RWPE1 (cell line): Measurements from ENCODE around the gene FETUB.

Experiments used
- CTCF ChIA-PET: fragments of 350-600 bp; sonication (Branson Sonifier 250); formaldehyde crosslinking; extraction: SDS; loops from one replicate; lab custom pipeline; 2021; lab: Yijun Ruan, JAX
- POLR2A ChIA-PET: fragments of 400-600 bp; formaldehyde crosslinking; extraction: SDS; loops from one replicate; lab custom pipeline; 2020; ENCODE audit warnings: antibody characterized with exemption; ENCODE audit not compliant: low non-redundant PET; lab: Yijun Ruan, JAX
- DNase-seq: peaks from one replicate; pipeline ENCODE4 v3.0.0; 2012; ENCODE audit warnings: low spot score
- H3K27ac ChIP-seq: fragments of 450-650 bp; 2 replicates; pipeline ENCODE4 v1.5.1; 2017
- TF ChIP-seq, protein P1 (sequence below): fragments of 450-650 bp; conservative IDR thresholded peaks from 2 replicates; pipeline ENCODE4 v1.5.1; 2017; ENCODE audit warnings: low read depth, mild to moderate bottlenecking

FETUB gene

GRCh38 chr3:186596568-186597287 lies 43.5 kb upstream of the FETUB start:
- H3K27ac ChIP-seq, result no peak overlapping the region
- DNase-seq, result no peak
- TF ChIP-seq, protein P1, sequence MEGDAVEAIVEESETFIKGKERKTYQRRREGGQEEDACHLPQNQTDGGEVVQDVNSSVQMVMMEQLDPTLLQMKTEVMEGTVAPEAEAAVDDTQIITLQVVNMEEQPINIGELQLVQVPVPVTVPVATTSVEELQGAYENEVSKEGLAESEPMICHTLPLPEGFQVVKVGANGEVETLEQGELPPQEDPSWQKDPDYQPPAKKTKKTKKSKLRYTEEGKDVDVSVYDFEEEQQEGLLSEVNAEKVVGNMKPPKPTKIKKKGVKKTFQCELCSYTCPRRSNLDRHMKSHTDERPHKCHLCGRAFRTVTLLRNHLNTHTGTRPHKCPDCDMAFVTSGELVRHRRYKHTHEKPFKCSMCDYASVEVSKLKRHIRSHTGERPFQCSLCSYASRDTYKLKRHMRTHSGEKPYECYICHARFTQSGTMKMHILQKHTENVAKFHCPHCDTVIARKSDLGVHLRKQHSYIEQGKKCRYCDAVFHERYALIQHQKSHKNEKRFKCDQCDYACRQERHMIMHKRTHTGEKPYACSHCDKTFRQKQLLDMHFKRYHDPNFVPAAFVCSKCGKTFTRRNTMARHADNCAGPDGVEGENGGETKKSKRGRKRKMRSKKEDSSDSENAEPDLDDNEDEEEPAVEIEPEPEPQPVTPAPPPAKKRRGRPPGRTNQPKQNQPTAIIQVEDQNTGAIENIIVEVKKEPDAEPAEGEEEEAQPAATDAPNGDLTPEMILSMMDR, result no peak
- CTCF ChIA-PET, result interaction anchor here (1.6 to 2.0 kb wide), 2 partner anchors 12 to 18 kb away, joined by 4 to 8 read pairs; no protein-coding TSS in a partner anchor
- POLR2A ChIA-PET, result no interaction called here

DNA sequence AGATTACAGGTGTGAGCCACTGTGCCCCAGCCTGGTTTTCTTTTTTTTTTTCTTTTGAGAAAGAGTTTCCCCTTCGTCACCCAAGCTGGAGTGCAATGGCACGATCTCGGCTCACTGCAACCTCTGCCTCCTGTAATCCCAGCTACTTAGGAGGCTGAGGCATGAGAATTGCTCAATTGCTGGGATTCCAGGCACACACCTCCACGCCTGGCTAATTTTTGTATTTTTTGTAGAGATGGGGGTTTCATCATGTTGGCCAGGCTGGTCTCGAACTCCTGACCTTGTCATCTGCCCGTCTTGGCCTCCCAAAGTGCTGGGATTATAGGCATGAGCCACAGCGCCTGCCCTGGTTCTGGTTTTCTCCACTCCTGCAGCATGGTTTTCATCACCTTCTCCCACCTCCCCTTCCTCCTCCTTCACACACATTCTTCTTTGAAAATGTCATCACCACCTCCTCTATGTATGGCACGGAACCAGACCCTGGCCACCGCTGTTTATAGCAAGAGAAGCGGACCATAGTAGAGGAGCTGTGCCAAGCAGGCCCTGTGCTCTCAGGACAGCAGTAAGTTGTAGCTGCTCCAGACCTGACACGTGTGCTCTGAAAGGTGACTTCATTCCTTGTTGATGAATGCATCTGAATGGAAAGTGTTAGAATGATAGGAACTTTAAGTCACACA lies 42.0 kb upstream of the FETUB start:
- ChIA-PET CTCF (interaction anchor here (0.6 to 2.0 kb wide), 2 partner anchors 11 to 27 kb away, joined by 3 to 8 read pairs; no protein-coding TSS in a partner anchor), POLR2A (no interaction called here)
- TF ChIP-seq, protein P1, result no peak
- no peak overlapping the region for H3K27ac ChIP-seq
- DNase-seq, result no peak

GRCh38 chr3:186598794-186599141 lies 41.4 kb upstream of the FETUB start:
- no peak for DNase-seq
- CTCF ChIA-PET, result interaction anchor here (2.1 kb wide), 1 partner anchor 18 kb away, joined by 5 read pairs; no protein-coding TSS in a partner anchor
- POLR2A ChIA-PET, result no interaction called here
- TF ChIP-seq, protein P1, result no peak
- no peak overlapping the region for H3K27ac ChIP-seq

GRCh38 chr3:186599142-186599784 lies 40.9 kb upstream of the FETUB start:
- ChIA-PET CTCF (interaction anchor here (2.1 kb wide), 1 partner anchor 18 kb away, joined by 5 read pairs; no protein-coding TSS in a partner anchor), POLR2A (no interaction called here)
- no peak for DNase-seq
- H3K27ac ChIP-seq, result no peak overlapping the region
- TF ChIP-seq, protein P1, result no peak

DNA sequence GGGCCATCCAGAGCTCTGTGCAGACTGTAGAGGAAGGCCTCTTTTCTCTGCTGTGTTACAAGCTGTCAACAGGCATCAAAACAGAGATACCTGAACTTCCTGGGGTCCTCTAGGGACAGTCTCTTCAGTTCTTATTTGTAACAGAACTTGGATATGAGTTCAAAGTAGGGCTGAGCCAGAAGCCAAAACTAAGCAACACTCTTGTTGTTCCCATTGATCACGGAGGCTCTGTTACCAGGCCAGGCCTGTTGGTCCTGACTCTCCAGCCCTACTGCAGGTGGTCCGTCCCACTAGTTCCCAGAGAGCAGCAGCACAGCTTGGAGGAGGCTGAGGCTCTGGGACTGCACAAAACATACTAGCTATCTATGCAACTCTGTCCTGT lies 40.4 kb upstream of the FETUB start:
- no peak overlapping the region for H3K27ac ChIP-seq
- TF ChIP-seq, protein P1, result no peak
- no peak for DNase-seq
- CTCF ChIA-PET, result interaction anchor here (1.2 to 2.1 kb wide), 2 partner anchors 15 to 17 kb away, joined by 5 read pairs; no protein-coding TSS in a partner anchor
- POLR2A ChIA-PET, result no interaction called here

- H3K27ac ChIP-seq, result no peak overlapping the region
- DNase-seq, result no peak
- CTCF ChIA-PET, result interaction anchor here (1.2 to 2.1 kb wide), 2 partner anchors 14 to 16 kb away, joined by 5 read pairs; no protein-coding TSS in a partner anchor
- TF ChIP-seq, protein P1, result no peak
- POLR2A ChIA-PET, result no interaction called here
Measured at GRCh38 chr3:186600896-186601295, 39.3 kb upstream of the FETUB start.
